ENCODE results near the gene GRIFIN.

GRIFIN gene

DNA sequence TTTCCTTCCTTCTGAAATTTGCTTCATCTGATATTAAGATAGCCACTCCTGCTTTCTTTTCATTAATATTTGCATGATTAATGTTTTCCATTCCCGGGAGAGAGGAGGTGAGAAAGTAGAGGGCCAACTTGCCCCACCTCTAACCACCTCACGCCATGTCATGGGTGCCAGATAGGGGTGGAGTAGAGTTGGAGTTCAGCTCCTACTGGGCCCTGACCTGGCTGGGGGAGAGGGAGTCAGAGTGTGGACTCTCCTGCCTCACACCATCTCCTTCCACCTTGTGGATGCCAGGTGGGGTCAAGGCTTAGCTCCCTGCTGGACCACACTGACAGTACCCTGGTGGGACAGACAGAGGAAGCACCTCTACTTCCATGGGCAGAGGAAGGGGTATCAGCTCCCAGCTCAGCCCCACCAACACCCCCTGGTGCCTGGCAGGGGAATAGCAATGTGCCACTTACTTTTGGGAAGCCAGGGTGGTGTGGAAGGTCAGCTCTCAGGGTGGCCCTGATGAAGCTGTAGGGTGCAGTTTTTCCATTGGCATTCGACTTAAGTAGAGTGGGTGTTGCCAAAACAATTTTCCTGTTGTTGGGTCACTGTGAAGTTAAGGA, 44.8 kb downstream of the GRIFIN start:
- DNase-seq, result no peak

DNA sequence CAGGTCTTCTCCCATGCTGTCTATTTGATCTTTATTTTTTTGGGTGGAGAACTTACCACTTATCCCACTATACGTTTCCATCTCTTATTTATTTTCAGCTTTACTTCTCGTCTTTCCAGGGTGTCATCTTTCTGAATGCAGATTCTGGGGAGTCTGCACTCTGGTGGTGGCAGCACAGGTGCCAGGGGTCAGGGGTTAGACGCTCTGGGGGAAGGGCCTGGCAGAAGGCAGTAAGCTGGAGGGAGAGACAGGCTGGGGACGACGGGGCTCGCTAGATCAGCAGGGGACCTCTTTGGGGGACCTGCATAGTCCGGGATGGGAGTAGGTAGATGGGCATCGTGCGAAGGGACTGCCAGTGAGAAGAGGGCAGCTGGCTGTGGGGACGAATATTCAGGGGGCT, 50.4 kb downstream of the GRIFIN start:
- no peak for DNase-seq

Data from NCI-H524 treated with DMSO at 0.1 percent for 48 hours (cell line).